ENCODE measurements around the gene ELOVL4. TPM values are rescaled to one million over a fixed set of nuclear protein-coding genes. Genes with fewer than 3 reads are reported as not detected.

Gene ELOVL4
- total and polyA plus RNA-seq, 12 donors, result 0.07 to 0.45 (median 0.19) TPM; not detected in 1

DNA sequence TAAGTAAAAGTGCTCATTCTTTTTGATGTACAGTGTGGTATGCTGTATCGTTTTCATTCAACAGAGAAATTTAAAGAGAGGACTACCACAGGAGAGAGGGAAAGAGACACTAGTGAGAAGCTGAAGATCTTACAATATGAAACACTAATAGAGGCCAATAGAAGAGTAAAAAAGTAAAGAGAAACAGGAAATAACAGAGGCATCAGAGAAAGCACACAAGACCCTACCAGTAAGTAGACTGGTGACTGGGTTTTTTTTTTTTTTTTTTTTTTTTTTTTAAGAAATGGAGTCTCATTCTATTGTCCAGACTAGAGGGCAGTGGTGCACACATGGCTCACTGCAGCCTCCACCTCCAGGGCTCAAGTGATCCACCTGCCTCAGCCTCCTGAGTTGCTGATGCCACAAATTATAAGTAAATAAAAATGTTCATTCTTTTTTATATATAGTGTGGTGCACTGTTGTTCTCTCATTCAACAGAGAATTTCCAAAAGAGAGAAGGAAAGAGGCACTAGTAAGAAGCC lies 18.8 kb downstream of the ELOVL4 start:
- H3K4me3 ChIP-seq, result no peak overlapping the region
- H3K27ac ChIP-seq, result no peak overlapping the region
- no peaks in the 10 kb centered on the region for H3K4me1 ChIP-seq
- intact Hi-C loops (cut with DNase I), result no loop called here
- TF ChIP-seq, protein P1, sequence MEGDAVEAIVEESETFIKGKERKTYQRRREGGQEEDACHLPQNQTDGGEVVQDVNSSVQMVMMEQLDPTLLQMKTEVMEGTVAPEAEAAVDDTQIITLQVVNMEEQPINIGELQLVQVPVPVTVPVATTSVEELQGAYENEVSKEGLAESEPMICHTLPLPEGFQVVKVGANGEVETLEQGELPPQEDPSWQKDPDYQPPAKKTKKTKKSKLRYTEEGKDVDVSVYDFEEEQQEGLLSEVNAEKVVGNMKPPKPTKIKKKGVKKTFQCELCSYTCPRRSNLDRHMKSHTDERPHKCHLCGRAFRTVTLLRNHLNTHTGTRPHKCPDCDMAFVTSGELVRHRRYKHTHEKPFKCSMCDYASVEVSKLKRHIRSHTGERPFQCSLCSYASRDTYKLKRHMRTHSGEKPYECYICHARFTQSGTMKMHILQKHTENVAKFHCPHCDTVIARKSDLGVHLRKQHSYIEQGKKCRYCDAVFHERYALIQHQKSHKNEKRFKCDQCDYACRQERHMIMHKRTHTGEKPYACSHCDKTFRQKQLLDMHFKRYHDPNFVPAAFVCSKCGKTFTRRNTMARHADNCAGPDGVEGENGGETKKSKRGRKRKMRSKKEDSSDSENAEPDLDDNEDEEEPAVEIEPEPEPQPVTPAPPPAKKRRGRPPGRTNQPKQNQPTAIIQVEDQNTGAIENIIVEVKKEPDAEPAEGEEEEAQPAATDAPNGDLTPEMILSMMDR (IDR thresholded peaks at IDR 0.05), result no peak
- no peaks in the 10 kb centered on the region for H3K9me3 ChIP-seq
- 70 to 76% methylated on average over 1 of the region's 1 CpG for WGBS, 2 donors
- DNase-seq (no peak), ATAC-seq (no peak)
- no peaks in the 10 kb centered on the region for H3K36me3 ChIP-seq
- no peaks in the 10 kb centered on the region for H3K27me3 ChIP-seq

DNA sequence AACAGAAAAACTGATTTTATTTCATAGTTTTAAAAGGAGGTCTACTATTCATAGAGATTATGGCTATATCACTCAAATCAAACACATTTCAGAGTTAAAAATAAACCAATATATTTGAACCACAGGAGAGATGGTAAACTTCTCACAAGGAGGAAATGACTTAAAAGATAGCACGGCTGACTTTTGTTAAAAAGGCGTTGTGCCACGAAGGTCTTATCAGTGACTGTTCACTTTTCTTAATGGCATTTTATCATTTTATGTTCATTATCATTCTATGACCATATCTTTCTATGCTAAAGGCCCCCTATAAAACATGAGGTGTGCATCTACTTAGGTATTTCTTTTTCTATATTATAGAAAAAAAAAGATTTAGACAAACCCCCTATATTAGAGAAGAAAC lies 19.6 kb downstream of the ELOVL4 start:
- Histone ChIP-seq H3K4me1 (no peaks in the 10 kb centered on the region), H3K4me3 (no peak overlapping the region), H3K36me3 (no peaks in the 10 kb centered on the region), H3K27ac (no peak overlapping the region), H3K9me3 (no peaks in the 10 kb centered on the region), H3K27me3 (no peaks in the 10 kb centered on the region)
- TF ChIP-seq, protein P1 (IDR thresholded peaks at IDR 0.05), result no peak
- DNase-seq, result no peak
- intact Hi-C loops (cut with DNase I), result no loop called here
- 29 to 37% methylated on average over 3 of the region's 3 CpGs for WGBS, 2 donors
- no peak for ATAC-seq

DNA sequence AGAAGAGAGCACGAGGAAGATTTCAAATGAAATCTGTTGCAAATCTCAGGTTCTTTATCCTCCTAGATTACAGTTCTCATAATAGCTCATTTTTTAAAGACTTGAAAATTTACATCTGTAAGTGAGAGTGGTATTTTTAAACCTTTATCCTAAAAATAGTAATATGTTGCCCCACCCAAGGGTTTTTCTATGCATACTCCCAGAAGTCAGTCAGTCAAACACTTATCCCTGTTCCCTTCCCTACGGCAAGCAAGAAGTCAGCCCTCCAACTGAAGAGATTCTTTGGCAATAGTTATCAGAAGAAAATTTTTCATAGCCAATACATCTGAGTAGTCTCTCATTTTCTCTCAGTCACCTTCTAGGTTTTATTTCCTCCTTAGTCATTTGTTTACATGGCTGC lies 24.1 kb downstream of the ELOVL4 start:
- H3K27ac ChIP-seq, result no peak overlapping the region
- H3K4me1 ChIP-seq, result no peaks in the 10 kb centered on the region
- no peaks in the 10 kb centered on the region for H3K36me3 ChIP-seq
- no peak overlapping the region for H3K4me3 ChIP-seq
- DNase-seq, result no peak
- ATAC-seq, result no peak
- 77 to 80% methylated on average over 2 of the region's 2 CpGs for WGBS, 2 donors
- TF ChIP-seq, protein P1 (IDR thresholded peaks at IDR 0.05), result no peak
- intact Hi-C loops (cut with DNase I), result no loop called here
- no peaks in the 10 kb centered on the region for H3K27me3 ChIP-seq
- no peaks in the 10 kb centered on the region for H3K9me3 ChIP-seq

- no peak overlapping the region for H3K4me3 ChIP-seq
- no peak overlapping the region for H3K27ac ChIP-seq
- intact Hi-C loops (cut with DNase I), result no loop called here
- WGBS, 2 donors, result 87 to 89% methylated on average over 1 of the region's 1 CpG
- TF ChIP-seq, protein P1 (IDR thresholded peaks at IDR 0.05), result no peak
- H3K9me3 ChIP-seq, result no peaks in the 10 kb centered on the region
- ATAC-seq (no peak), DNase-seq (no peak)
- no peaks in the 10 kb centered on the region for H3K4me1 ChIP-seq
- no peaks in the 10 kb centered on the region for H3K36me3 ChIP-seq
- H3K27me3 ChIP-seq, result no peaks in the 10 kb centered on the region
These were observed 25.3 kb downstream of the ELOVL4 start for GRCh38 chr6:79922018-79922417.
